Measurements from ENCODE around the gene YY1. TPM values are rescaled to one million over a fixed set of nuclear protein-coding genes. Genes with fewer than 3 reads are reported as not detected.

YY1 gene
- polyA plus RNA-seq, 2 of the 4 experiments (the other 2 are of a cell fraction), result 58.4 to 65.8 TPM

- TF ChIP-seq MAFK (IDR thresholded peaks at IDR 0.05; ENCODE audit: partially characterized antibody) (no peak), CHD2 (IDR thresholded peaks at IDR 0.05; ENCODE audit: low read length, partially characterized antibody) (no peak), SREBF2 (IDR thresholded peaks at IDR 0.05) (no peak), HOXB13 (CRISPR knock-in tag; IDR thresholded peaks at IDR 0.05; ENCODE audit: low read depth) (no peak), HEYL (CRISPR knock-in tag; IDR thresholded peaks at IDR 0.05) (no peak)
Observed at GRCh38 chr14:100236881-100237280, 2.1 kb upstream of the YY1 start (continued).

GRCh38 chr14:100237735-100238418 lies 1.1 kb upstream of the YY1 start:
- peak; percentile 38 to 56 for DNase-seq (ENCODE audit: low read depth in 1 of 2, low spot score in 1 of 2)
- H3K4me2 ChIP-seq, result peak overlapping the region; percentile 92

More at GRCh38 chr14:100237735-100238418, 1.1 kb upstream of the YY1 start:
- peak overlapping the region; percentile 66 for H3K4me3 ChIP-seq
- POLR2A ChIA-PET, result interaction anchor here (0.7 to 1.2 kb wide), 4 partner anchors 9 to 45 kb away, joined by 3 to 5 read pairs (median 4); no protein-coding TSS in a partner anchor
- FAIRE-seq (no peak), ATAC-seq (peak; percentile 7 to 25; a peak in 2 of 6 replicates)
- peaks cover 24% of the 10 kb centered on the region; the same call in 2 of the 3 replicates for H3K4me1 ChIP-seq
- H3K27ac ChIP-seq, result peak overlapping the region; percentile 96 to 98
- TF ChIP-seq, protein P1, sequence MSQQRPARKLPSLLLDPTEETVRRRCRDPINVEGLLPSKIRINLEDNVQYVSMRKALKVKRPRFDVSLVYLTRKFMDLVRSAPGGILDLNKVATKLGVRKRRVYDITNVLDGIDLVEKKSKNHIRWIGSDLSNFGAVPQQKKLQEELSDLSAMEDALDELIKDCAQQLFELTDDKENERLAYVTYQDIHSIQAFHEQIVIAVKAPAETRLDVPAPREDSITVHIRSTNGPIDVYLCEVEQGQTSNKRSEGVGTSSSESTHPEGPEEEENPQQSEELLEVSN (IDR thresholded peaks at IDR 0.05; ENCODE audit: borderline replicate concordance, low read depth), result 0 out of 2 replicates have a peak, but pooled peaks have one; percentile 25
- TF ChIP-seq JUN (IDR thresholded peaks at IDR 0.05), result peak; percentile 6 to 70; a peak in 2 of 5 replicates
- no peak for TF ChIP-seq KDM1A (IDR thresholded peaks at IDR 0.05; ENCODE audit: low read depth)
- TF ChIP-seq, protein P2, sequence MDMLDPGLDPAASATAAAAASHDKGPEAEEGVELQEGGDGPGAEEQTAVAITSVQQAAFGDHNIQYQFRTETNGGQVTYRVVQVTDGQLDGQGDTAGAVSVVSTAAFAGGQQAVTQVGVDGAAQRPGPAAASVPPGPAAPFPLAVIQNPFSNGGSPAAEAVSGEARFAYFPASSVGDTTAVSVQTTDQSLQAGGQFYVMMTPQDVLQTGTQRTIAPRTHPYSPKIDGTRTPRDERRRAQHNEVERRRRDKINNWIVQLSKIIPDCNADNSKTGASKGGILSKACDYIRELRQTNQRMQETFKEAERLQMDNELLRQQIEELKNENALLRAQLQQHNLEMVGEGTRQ (IDR thresholded peaks at IDR 0.05), result no peak
- no peak for TF ChIP-seq RFX5 (IDR thresholded peaks at IDR 0.05)
- no peak for TF ChIP-seq ELK1 (IDR thresholded peaks at IDR 0.05; ENCODE audit: low read depth, low read length)
- TF ChIP-seq CBX8 (IDR thresholded peaks at IDR 0.05), result no peak
- TF ChIP-seq EHMT2 (IDR thresholded peaks at IDR 0.05; ENCODE audit: low read depth), result no peak
- no peak for TF ChIP-seq BCL3 (IDR thresholded peaks at IDR 0.05)
- TF ChIP-seq GATA3 (IDR thresholded peaks at IDR 0.05; ENCODE audit: borderline replicate concordance), result no peak
- TF ChIP-seq HOXA7 (CRISPR knock-in tag; IDR thresholded peaks at IDR 0.05), result no peak
- TF ChIP-seq ESRRA (IDR thresholded peaks at IDR 0.05; ENCODE audit: borderline replicate concordance, low read length), result no peak
- no peak for TF ChIP-seq CBX2 (IDR thresholded peaks at IDR 0.05; ENCODE audit: borderline replicate concordance, low read depth)
- no peak for TF ChIP-seq HOXB13 (CRISPR knock-in tag; IDR thresholded peaks at IDR 0.05; ENCODE audit: low read depth)
- no peak for TF ChIP-seq RAD21 (conservative IDR thresholded peaks at IDR 0.05 in 1 of 2, IDR thresholded peaks at IDR 0.05 in 1 of 2)
- TF ChIP-seq HMGXB4 (CRISPR knock-in tag; IDR thresholded peaks at IDR 0.05; ENCODE audit: borderline replicate concordance), result no peak
- TF ChIP-seq FOSL2 (IDR thresholded peaks at IDR 0.05), result no peak
- no peak for TF ChIP-seq FOSL2 (CRISPR knock-in tag; IDR thresholded peaks at IDR 0.05)
- no peak for TF ChIP-seq PBX3 (IDR thresholded peaks at IDR 0.05)
- no peak for TF ChIP-seq CEBPB (IDR thresholded peaks at IDR 0.05)
- TF ChIP-seq KDM5A (IDR thresholded peaks at IDR 0.05), result peak; percentile 53; the same call in 1 of the 2 replicates
- no peak for TF ChIP-seq CHD2 (IDR thresholded peaks at IDR 0.05; ENCODE audit: low read length, partially characterized antibody)
- no peak for TF ChIP-seq RCOR1 (IDR thresholded peaks at IDR 0.05; ENCODE audit: low read depth, low read length)
- 0 out of 2 replicates have a peak, but pooled peaks have one; percentile 17 for TF ChIP-seq MAX (IDR thresholded peaks at IDR 0.05)
- TF ChIP-seq EP300 (IDR thresholded peaks at IDR 0.05), result no peak
- TF ChIP-seq PHF8 (IDR thresholded peaks at IDR 0.05; ENCODE audit: borderline replicate concordance, low read depth), result peak; percentile 54; the same call in 1 of the 2 replicates
- CTCF ChIA-PET, result interaction anchor here (1.1 to 1.8 kb wide), 5 partner anchors 9 to 129 kb away, joined by 3 to 6 read pairs (median 3); no protein-coding TSS in a partner anchor
- 3% methylated on average over 17 of the region's 64 CpGs for WGBS (ENCODE audit: missing lambda C conversion rate)
- no peaks in the 10 kb centered on the region for H3K9me3 ChIP-seq

Data from A549 (cell line).